Keratinocyte (primary cell): ENCODE results near the gene LRRC7. TPM values are rescaled to one million over a fixed set of nuclear protein-coding genes. Genes with fewer than 3 reads are reported as not detected.

Source experiments
- DNase-seq: peaks from one replicate; pipeline ENCODE4 v3.0.0-alpha.2; 2011; ENCODE audit warnings: low read depth, missing footprints, low spot score
- FAIRE-seq: peaks from 2 replicates; lab custom pipeline; 2011; peaks lifted over from hg19 to GRCh38; lab: Jason Lieb, UNC
- H2AFZ ChIP-seq: 2 replicates; pipeline ENCODE4 v1.6.0; 2012; ENCODE audit warnings: low read length, control low read depth, inconsistent platforms; ENCODE audit not compliant: control insufficient read depth
- H3K27ac ChIP-seq: 2 replicates; pipeline ENCODE4 v1.5.1; 2011; ENCODE audit warnings: low read length; ENCODE audit not compliant: control insufficient read depth, insufficient read depth
- H3K27me3 ChIP-seq: 3 replicates; pipeline ENCODE4 v1.6.0; 2011; ENCODE audit warnings: low read length; ENCODE audit not compliant: control insufficient read depth, insufficient read depth; ENCODE audit errors: extremely low read depth
- H3K36me3 ChIP-seq, 2 experiments: 2 replicates in 1 of 2; 3 replicates in 1 of 2; pipeline ENCODE4 v1.5.1; 2011; ENCODE audit warnings: low read length in 2 of 2, mild to moderate bottlenecking in 1 of 2; ENCODE audit not compliant: control insufficient read depth in 2 of 2, insufficient read depth in 2 of 2; ENCODE audit errors: extremely low read depth in 1 of 2
- H3K4me1 ChIP-seq: 3 replicates; pipeline ENCODE4 v1.5.1; 2011; ENCODE audit warnings: low read length; ENCODE audit not compliant: control insufficient read depth, insufficient read depth; ENCODE audit errors: extremely low read depth
- H3K4me2 ChIP-seq: 3 replicates; pipeline ENCODE4 v1.6.0; 2011; ENCODE audit warnings: low read depth, low read length; ENCODE audit not compliant: control insufficient read depth, insufficient read depth; ENCODE audit errors: extremely low read depth
- H3K4me3 ChIP-seq, 3 experiments: fragments of 200-600 bp in 1 of 3; sonication (generic) in 1 of 3; 2 replicates in 2 of 3; 3 replicates in 1 of 3; pipeline ENCODE4 v1.5.1; 2011 to 2016; ENCODE audit warnings: low read length in 3 of 3, mild to moderate bottlenecking in 3 of 3, control low read depth in 2 of 3, inconsistent platforms in 1 of 3, low read depth in 1 of 3, mixed read lengths in 1 of 3, mixed run types in 1 of 3, moderate library complexity in 1 of 3; ENCODE audit not compliant: control insufficient read depth in 2 of 3, insufficient read depth in 2 of 3; ENCODE audit errors: extremely low read depth in 1 of 3
- H3K79me2 ChIP-seq: 2 replicates; pipeline ENCODE4 v1.6.0; 2012; ENCODE audit warnings: low read length; ENCODE audit not compliant: control insufficient read depth, insufficient read depth
- H3K9ac ChIP-seq: 3 replicates; pipeline ENCODE4 v1.6.0; 2011; ENCODE audit warnings: low read length; ENCODE audit not compliant: control insufficient read depth, insufficient read depth; ENCODE audit errors: extremely low read depth
- H3K9me1 ChIP-seq: 3 replicates; pipeline ENCODE4 v1.6.0; 2011; ENCODE audit warnings: low read length; ENCODE audit not compliant: control insufficient read depth, insufficient read depth; ENCODE audit errors: extremely low read depth
- H3K9me3 ChIP-seq: 2 replicates; pipeline ENCODE4 v1.5.1; 2012; ENCODE audit warnings: low read depth, low read length; ENCODE audit not compliant: control insufficient read depth
- H4K20me1 ChIP-seq: 3 replicates; pipeline ENCODE4 v1.6.0; 2011; ENCODE audit warnings: low read length; ENCODE audit not compliant: control insufficient read depth, insufficient read depth; ENCODE audit errors: extremely low read depth
- CTCF ChIP-seq, 3 experiments: IDR thresholded peaks in 1 of 3; conservative IDR thresholded peaks in 1 of 3; optimal IDR thresholded peaks in 1 of 3; 2 replicates in 2 of 3; 3 replicates in 1 of 3; pipeline versions ENCODE3 to v1.5.1; 2011; ENCODE audit warnings: low read length in 3 of 3, mild to moderate bottlenecking in 3 of 3, moderate library complexity in 2 of 3, control low read depth in 1 of 3, inconsistent platforms in 1 of 3; ENCODE audit not compliant: insufficient read depth in 2 of 3; ENCODE audit errors: extremely low read depth in 1 of 3
- EZH2 ChIP-seq: IDR thresholded peaks from one replicate; pipeline ENCODE4 v1.6.1; 2012; ENCODE audit warnings: inconsistent platforms, mild to moderate bottlenecking, low read length, moderate library complexity
- dilution Hi-C: fragments of 300-500 bp; cut with MboI; formaldehyde crosslinking; loops from one replicate; pipeline ENCODE4 v1.7.0; 2020; ENCODE audit warnings: low sequenced_read_pairs; ENCODE audit not compliant: extremely low pct_ligation_motif_present
- polyA plus RNA-seq, 5 experiments: library from polyadenylated mRNA; depleted of rRNA in 3 of 5; stranded (reverse) in 3 of 5; stranded (forward) in 1 of 5; unstranded in 1 of 5; fragments of >200 nt; gene quantifications; 1 replicate in 1 of 5; 2 replicates in 3 of 5; 3 replicates in 1 of 5; pipeline versions ENCODE4 v1.2.1 to v1.2.3, GENCODE V29; 2011 to 2012; ENCODE audit warnings: missing spikeins in 2 of 5, low read depth in 1 of 5, low replicate concordance in 1 of 5

LRRC7 gene
- polyA plus RNA-seq, 1 donor (not counting 4 experiments of a cell fraction or from before 2014, with no cell fraction given), result 0.28 TPM

GRCh38 chr1:69661686-69662085, 94.0 kb downstream of the LRRC7 start:
- no peak overlapping the region for H2AFZ ChIP-seq
- no peaks in the 10 kb centered on the region for H3K27me3 ChIP-seq
- no peak for FAIRE-seq
- no peak for DNase-seq
- TF ChIP-seq CTCF (optimal IDR thresholded peaks at IDR 0.05 in 1 of 3, IDR thresholded peaks at IDR 0.05 in 1 of 3, conservative IDR thresholded peaks at IDR 0.05 in 1 of 3; ENCODE audit: extremely low read depth in 1 of 3, insufficient read depth in 2 of 3, low read length in 3 of 3) (no peak), EZH2 (no peak)
- H3K79me2 ChIP-seq, result no peaks in the 10 kb centered on the region
- dilution Hi-C loops, result no loop called here
- H3K9me1 ChIP-seq, result no peaks in the 10 kb centered on the region
- H3K4me3 ChIP-seq, result no peak overlapping the region
- H3K36me3 ChIP-seq, result no peaks in the 10 kb centered on the region
- H3K9me3 ChIP-seq, result no peaks in the 10 kb centered on the region
- no peak overlapping the region for H3K9ac ChIP-seq
- H3K4me2 ChIP-seq, result no peak overlapping the region
- no peaks in the 10 kb centered on the region for H4K20me1 ChIP-seq
- H3K27ac ChIP-seq, result no peak overlapping the region
- no peaks in the 10 kb centered on the region for H3K4me1 ChIP-seq

GRCh38 chr1:69662321-69662720, 94.6 kb downstream of the LRRC7 start:
- H3K79me2 ChIP-seq, result no peaks in the 10 kb centered on the region
- no peaks in the 10 kb centered on the region for H3K4me1 ChIP-seq
- no peak overlapping the region for H2AFZ ChIP-seq
- H3K4me2 ChIP-seq, result no peak overlapping the region
- no peak for TF ChIP-seq CTCF (optimal IDR thresholded peaks at IDR 0.05 in 1 of 3, IDR thresholded peaks at IDR 0.05 in 1 of 3, conservative IDR thresholded peaks at IDR 0.05 in 1 of 3; ENCODE audit: extremely low read depth in 1 of 3, insufficient read depth in 2 of 3, low read length in 3 of 3)
- TF ChIP-seq EZH2, result no peak
- no peaks in the 10 kb centered on the region for H4K20me1 ChIP-seq
- H3K4me3 ChIP-seq, result no peak overlapping the region
- FAIRE-seq (no peak), DNase-seq (no peak)
- no peaks in the 10 kb centered on the region for H3K9me3 ChIP-seq
- H3K27ac ChIP-seq, result no peak overlapping the region
- H3K9ac ChIP-seq, result no peak overlapping the region
- H3K9me1 ChIP-seq, result no peaks in the 10 kb centered on the region
- dilution Hi-C loops, result no loop called here
- H3K36me3 ChIP-seq, result no peaks in the 10 kb centered on the region
- H3K27me3 ChIP-seq, result no peaks in the 10 kb centered on the region
